SIG-M5 (cell line): ENCODE measurements around the gene MBD5.

Experiments
- DNase-seq: peaks from one replicate; lab custom pipeline; 2025; lab: John Stamatoyannopoulos, UW

MBD5 gene

GRCh38 chr2:148483665-148484064 is 462.8 kb downstream of the MBD5 start:
- DNase-seq: no peak

GRCh38 chr2:148484066-148484465 is 463.2 kb downstream of the MBD5 start:
- no peak for DNase-seq

- DNase-seq: no peak
Observed at GRCh38 chr2:148486655-148487054, 465.8 kb downstream of the MBD5 start.

- DNase-seq: no peak
Observed at GRCh38 chr2:148487439-148487838, 466.5 kb downstream of the MBD5 start.

GRCh38 chr2:148490840-148491439 is 470.0 kb downstream of the MBD5 start:
- DNase-seq: no peak

- no peak for DNase-seq
Observed at GRCh38 chr2:148493822-148494563, 473.1 kb downstream of the MBD5 start.

GRCh38 chr2:148495586-148495985 is 474.7 kb downstream of the MBD5 start:
- DNase-seq: no peak

GRCh38 chr2:148501545-148501944 is 480.7 kb downstream of the MBD5 start:
- no peak for DNase-seq

- DNase-seq: no peak
Observed at GRCh38 chr2:148503516-148503915, 482.6 kb downstream of the MBD5 start.

GRCh38 chr2:148507970-148508369 is 487.1 kb downstream of the MBD5 start:
- no peak for DNase-seq

- no peak for DNase-seq
Observed at GRCh38 chr2:148508878-148509287, 488.0 kb downstream of the MBD5 start.

GRCh38 chr2:148509288-148509902 is 488.5 kb downstream of the MBD5 start:
- peak; percentile 20 for DNase-seq

- no peak for DNase-seq
Observed at GRCh38 chr2:148511883-148512282, 491.0 kb downstream of the MBD5 start.

- DNase-seq: no peak
Observed at GRCh38 chr2:148512501-148512900, 491.6 kb downstream of the MBD5 start.

GRCh38 chr2:148513427-148513826 is 492.5 kb downstream of the MBD5 start:
- no peak for DNase-seq

- no peak for DNase-seq
Observed at GRCh38 chr2:148515120-148515519, 494.2 kb downstream of the MBD5 start.

GRCh38 chr2:148515976-148516375 is 495.1 kb downstream of the MBD5 start:
- DNase-seq: no peak

GRCh38 chr2:148517296-148517695 is 496.4 kb downstream of the MBD5 start:
- DNase-seq: no peak

- no peak for DNase-seq
Observed at GRCh38 chr2:148517822-148518221, 496.9 kb downstream of the MBD5 start.

GRCh38 chr2:148519013-148519412 is 498.1 kb downstream of the MBD5 start:
- DNase-seq: no peak

GRCh38 chr2:148521181-148521580 is 500.3 kb downstream of the MBD5 start:
- DNase-seq: no peak

- DNase-seq: no peak
Observed at GRCh38 chr2:148523315-148523714, 502.4 kb downstream of the MBD5 start.

- DNase-seq: no peak
Observed at GRCh38 chr2:148524519-148524919, 503.6 kb downstream of the MBD5 start.
